Measurements from ENCODE around the gene TNKS2. TPM values are rescaled to one million over a fixed set of nuclear protein-coding genes. Genes with fewer than 3 reads are reported as not detected.
A peak's percentile ranks its signal among the peaks of the same experiment; 100 is the strongest.

The TNKS2 gene
- total and polyA plus RNA-seq, 2 of the 13 experiments (the other 11 are each of a cell fraction or from before 2014, with no cell fraction given) = 15.2 to 19.4 TPM

GRCh38 chr10:91804126-91804510, 5.9 kb downstream of the TNKS2 start (continued):
- TF ChIP-seq GLMP (CRISPR knock-in tag; IDR thresholded peaks at IDR 0.05; ENCODE audit: borderline replicate concordance) (no peak), TFDP2 (CRISPR knock-in tag; IDR thresholded peaks at IDR 0.05) (no peak), THAP9 (CRISPR knock-in tag; IDR thresholded peaks at IDR 0.05; ENCODE audit: borderline replicate concordance) (no peak), ZNF572 (CRISPR knock-in tag; IDR thresholded peaks at IDR 0.05) (no peak), CENPBD1 (CRISPR knock-in tag; IDR thresholded peaks at IDR 0.05; ENCODE audit: borderline replicate concordance, low read depth) (no peak), ZKSCAN5 (CRISPR knock-in tag; IDR thresholded peaks at IDR 0.05) (no peak), MTA3 (CRISPR knock-in tag; IDR thresholded peaks at IDR 0.05) (no peak), ZNF280D (CRISPR knock-in tag; IDR thresholded peaks at IDR 0.05) (no peak), HDAC2 (CRISPR knock-in tag; IDR thresholded peaks at IDR 0.05) (0 out of 2 replicates have a peak, but pooled peaks have one; percentile 60), XRCC5 (optimal IDR thresholded peaks at IDR 0.05; ENCODE audit: low read length) (no peak), SIN3B (IDR thresholded peaks at IDR 0.05; ENCODE audit: low read length) (no peak), IRF1 (CRISPR knock-in tag; IDR thresholded peaks at IDR 0.05; ENCODE audit: low read depth) (no peak), ZNF773 (CRISPR knock-in tag; IDR thresholded peaks at IDR 0.05; ENCODE audit: borderline replicate concordance) (no peak), SAP130 (CRISPR knock-in tag; IDR thresholded peaks at IDR 0.05; ENCODE audit: low read depth) (peak; percentile 80), ZNF550 (CRISPR knock-in tag; IDR thresholded peaks at IDR 0.05; ENCODE audit: borderline replicate concordance) (no peak), ARNT (IDR thresholded peaks at IDR 0.05) (no peak), SMAD3 (CRISPR knock-in tag; IDR thresholded peaks at IDR 0.05) (0 out of 2 replicates have a peak, but pooled peaks have one; percentile 31)
